ENCODE data around the gene ST8SIA6. TPM values are rescaled to one million over a fixed set of nuclear protein-coding genes. Genes with fewer than 3 reads are reported as not detected.

ST8SIA6 gene
- total RNA-seq, 2 donors from 2014 or later: 0.30 TPM; not detected in 1

- H3K27me3 Mint-ChIP-seq (ENCODE audit: low read depth): peaks cover 15% of the 10 kb centered on the region
Observed at GRCh38 chr10:17474595-17475323, 20.4 kb upstream of the ST8SIA6 start.

DNA sequence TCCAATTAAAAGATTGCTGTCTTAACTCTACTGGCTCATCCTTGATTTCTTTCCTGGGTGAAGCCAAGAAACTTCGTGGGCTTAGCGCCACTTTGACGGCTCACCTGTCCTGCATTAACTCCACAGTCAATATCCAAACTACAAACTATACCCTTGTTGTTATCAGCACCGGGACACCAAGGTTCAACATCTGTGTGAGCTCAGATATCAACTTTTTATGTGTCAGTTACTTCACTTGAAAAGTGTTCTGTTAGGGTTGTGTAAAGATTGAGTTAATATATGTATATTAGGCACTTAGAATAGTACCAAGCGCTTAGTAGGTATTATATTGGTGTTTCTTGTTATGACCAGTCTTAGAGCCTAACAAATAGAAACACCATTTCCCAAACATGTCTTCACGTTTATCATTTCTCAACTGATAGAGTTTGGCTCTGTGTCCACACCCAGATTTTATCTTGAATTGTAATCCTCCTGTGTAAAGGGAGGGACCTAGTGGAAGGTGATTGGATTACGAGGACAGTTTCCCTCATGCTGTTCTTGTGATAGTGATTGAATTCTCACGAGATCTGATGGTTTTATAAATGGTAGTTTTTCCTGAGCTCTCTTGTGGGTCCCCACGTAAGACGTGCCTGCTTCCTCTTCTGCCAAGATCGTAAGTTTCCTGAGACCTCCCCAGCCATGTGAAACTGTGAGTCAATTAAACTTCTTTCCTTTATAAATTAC, 19.0 kb upstream of the ST8SIA6 start:
- Mint-ChIP-seq H3K27me3 (ENCODE audit: low read depth) (peaks cover 15% of the 10 kb centered on the region), H3K36me3 (ENCODE audit: insufficient read depth in 2 of 2) (peaks cover 0 to 2% of the 10 kb centered on the region in 2 donors), H3K4me1 (ENCODE audit: low read depth) (peaks cover 17% of the 10 kb centered on the region), H3K9me3 (peaks cover 0 to 1% of the 10 kb centered on the region in 2 donors), H3K27ac (no peak overlapping the region), H3K4me3 (no peak overlapping the region)
- no peak for DNase-seq
- ATAC-seq (replicated peaks in 1 of 2): no peak

More at GRCh38 chr10:17474595-17475323, 20.4 kb upstream of the ST8SIA6 start:
- H3K9me3 Mint-ChIP-seq: peaks cover 0 to 1% of the 10 kb centered on the region in 2 donors
- peaks cover 0 to 2% of the 10 kb centered on the region in 2 donors for H3K36me3 Mint-ChIP-seq (ENCODE audit: insufficient read depth in 2 of 2)
- H3K4me3 Mint-ChIP-seq: no peak overlapping the region
- peaks cover 20% of the 10 kb centered on the region for H3K4me1 Mint-ChIP-seq (ENCODE audit: low read depth)
- ATAC-seq (replicated peaks in 1 of 2) (no peak), DNase-seq (no peak)
- H3K27ac Mint-ChIP-seq: no peak overlapping the region

GRCh38 chr10:17472481-17473227, 18.3 kb upstream of the ST8SIA6 start:
- no peak for ATAC-seq (replicated peaks in 1 of 2)
- peaks cover 0 to 2% of the 10 kb centered on the region in 2 donors for H3K36me3 Mint-ChIP-seq (ENCODE audit: insufficient read depth in 2 of 2)
- peaks cover 0 to 1% of the 10 kb centered on the region in 2 donors for H3K9me3 Mint-ChIP-seq
- peaks cover 17% of the 10 kb centered on the region for H3K4me1 Mint-ChIP-seq (ENCODE audit: low read depth)
- no peak overlapping the region for H3K4me3 Mint-ChIP-seq
- H3K27ac Mint-ChIP-seq: no peak overlapping the region
- peaks cover 18% of the 10 kb centered on the region for H3K27me3 Mint-ChIP-seq (ENCODE audit: low read depth)
- DNase-seq: no peak

GRCh38 chr10:17470246-17470645, 15.9 kb upstream of the ST8SIA6 start:
- no peak for DNase-seq
- Mint-ChIP-seq H3K4me3 (no peak overlapping the region), H3K27ac (no peak overlapping the region), H3K36me3 (ENCODE audit: insufficient read depth in 2 of 2) (peaks cover 0 to 2% of the 10 kb centered on the region in 2 donors), H3K4me1 (ENCODE audit: low read depth) (peaks cover 12% of the 10 kb centered on the region), H3K9me3 (peaks cover 0 to 1% of the 10 kb centered on the region in 2 donors), H3K27me3 (ENCODE audit: low read depth) (peaks cover 22% of the 10 kb centered on the region)
- no peak for ATAC-seq (replicated peaks in 1 of 2)

- H3K27me3 Mint-ChIP-seq (ENCODE audit: low read depth): peaks cover 26% of the 10 kb centered on the region
- no peak overlapping the region for H3K27ac Mint-ChIP-seq
Observed at GRCh38 chr10:17465328-17466125, 11.1 kb upstream of the ST8SIA6 start.

DNA sequence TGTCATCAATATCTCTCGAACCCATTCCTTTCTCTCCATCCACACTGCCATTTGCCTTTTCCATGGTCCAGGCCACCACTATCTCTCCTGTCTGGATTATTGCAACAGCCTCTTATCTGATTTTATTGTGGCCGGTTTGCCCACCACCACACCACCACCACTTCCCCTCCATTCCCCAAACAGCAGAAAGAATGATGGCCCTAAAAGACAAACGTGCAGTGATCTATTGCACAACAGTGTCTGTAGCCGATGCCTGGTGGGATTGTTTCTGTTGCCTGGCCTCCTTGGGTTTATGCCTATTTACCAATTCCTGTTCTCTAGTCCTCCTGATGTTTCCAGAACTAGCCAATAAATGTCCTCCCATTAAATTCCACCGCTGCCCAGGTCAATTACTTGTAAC, 10.2 kb upstream of the ST8SIA6 start:
- DNase-seq (no peak), ATAC-seq (replicated peaks in 1 of 2) (no peak)
- no peaks in the 10 kb centered on the region for H3K4me1 Mint-ChIP-seq (ENCODE audit: low read depth)
- H3K36me3 Mint-ChIP-seq (ENCODE audit: insufficient read depth in 2 of 2): no peaks in the 10 kb centered on the region
- H3K4me3 Mint-ChIP-seq: no peak overlapping the region
- no peaks in the 10 kb centered on the region for H3K9me3 Mint-ChIP-seq
- peaks cover 26% of the 10 kb centered on the region for H3K27me3 Mint-ChIP-seq (ENCODE audit: low read depth)
- no peak overlapping the region for H3K27ac Mint-ChIP-seq

More at GRCh38 chr10:17465328-17466125, 11.1 kb upstream of the ST8SIA6 start:
- DNase-seq (no peak), ATAC-seq (replicated peaks in 1 of 2) (no peak)
- H3K9me3 Mint-ChIP-seq: no peaks in the 10 kb centered on the region
- H3K36me3 Mint-ChIP-seq (ENCODE audit: insufficient read depth in 2 of 2): peaks cover 0 to 2% of the 10 kb centered on the region in 2 donors
- H3K4me3 Mint-ChIP-seq: no peak overlapping the region
- no peaks in the 10 kb centered on the region for H3K4me1 Mint-ChIP-seq (ENCODE audit: low read depth)

- DNase-seq (no peak), ATAC-seq (replicated peaks in 1 of 2) (no peak)
- H3K9me3 Mint-ChIP-seq: no peaks in the 10 kb centered on the region
- H3K4me3 Mint-ChIP-seq: no peak overlapping the region
- H3K27ac Mint-ChIP-seq: no peak overlapping the region
- H3K4me1 Mint-ChIP-seq (ENCODE audit: low read depth): no peaks in the 10 kb centered on the region
- H3K27me3 Mint-ChIP-seq (ENCODE audit: low read depth): peaks cover 31% of the 10 kb centered on the region
- H3K36me3 Mint-ChIP-seq (ENCODE audit: insufficient read depth in 2 of 2): no peaks in the 10 kb centered on the region
Observed at GRCh38 chr10:17460756-17461155, 6.4 kb upstream of the ST8SIA6 start.

DNA sequence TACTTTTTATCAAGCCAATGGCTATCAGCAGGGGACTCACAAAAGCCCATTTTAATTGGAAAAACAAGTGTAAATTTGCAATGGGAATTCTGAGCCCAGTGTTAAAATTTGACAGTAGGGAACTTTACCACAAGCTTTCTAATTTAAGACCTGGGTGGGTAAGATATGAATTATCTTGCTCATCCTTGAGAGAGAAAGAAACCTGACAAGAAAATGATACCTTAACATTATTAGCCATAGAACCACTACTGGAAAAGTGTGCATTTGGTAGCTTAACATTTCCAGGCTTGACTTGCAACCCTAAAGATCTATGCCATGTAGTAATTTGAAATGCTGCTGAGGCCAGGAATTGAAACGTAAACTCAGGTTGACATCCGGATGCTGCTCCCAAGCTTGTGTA, 2.7 kb upstream of the ST8SIA6 start:
- peaks cover 5% of the 10 kb centered on the region for H3K4me1 Mint-ChIP-seq (ENCODE audit: low read depth)
- no peak overlapping the region for H3K27ac Mint-ChIP-seq
- ATAC-seq (replicated peaks in 1 of 2): no peak

DNA sequence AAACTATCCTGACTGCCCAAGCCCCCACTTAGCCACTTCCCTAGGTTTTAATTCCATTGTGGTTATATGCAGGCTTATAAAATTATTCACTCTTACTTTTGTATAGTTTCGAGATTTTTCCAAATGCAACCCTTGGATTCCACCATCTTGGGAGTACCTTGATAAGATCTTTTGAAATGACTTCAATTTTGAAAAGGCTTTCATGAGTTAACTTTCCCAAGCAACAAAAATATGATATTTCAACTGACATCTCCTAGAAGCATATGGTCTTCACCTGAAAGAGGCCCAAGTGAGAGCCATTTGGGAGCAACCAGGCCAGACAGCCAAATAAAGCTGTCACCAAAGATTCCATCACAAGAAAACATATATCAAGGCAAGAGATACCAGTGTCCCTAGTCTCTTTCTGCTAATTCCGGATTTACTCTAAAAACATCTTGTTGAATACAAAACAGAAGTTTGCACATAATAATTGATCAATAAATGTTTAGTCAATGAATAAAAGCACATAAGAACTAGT, 1.7 kb upstream of the ST8SIA6 start:
- DNase-seq (no peak), ATAC-seq (replicated peaks in 1 of 2) (no peak)
- H3K27ac Mint-ChIP-seq: no peak overlapping the region
- peaks cover 39% of the 10 kb centered on the region for H3K27me3 Mint-ChIP-seq (ENCODE audit: low read depth)
- no peaks in the 10 kb centered on the region for H3K36me3 Mint-ChIP-seq (ENCODE audit: insufficient read depth in 2 of 2)
- peaks cover 5% of the 10 kb centered on the region for H3K4me1 Mint-ChIP-seq (ENCODE audit: low read depth)
- H3K4me3 Mint-ChIP-seq: no peak overlapping the region
- no peaks in the 10 kb centered on the region for H3K9me3 Mint-ChIP-seq

More for the DNA sequence above, 2.7 kb upstream of the ST8SIA6 start:
- Mint-ChIP-seq H3K9me3 (no peaks in the 10 kb centered on the region), H3K36me3 (ENCODE audit: insufficient read depth in 2 of 2) (no peaks in the 10 kb centered on the region), H3K4me3 (no peak overlapping the region), H3K27me3 (ENCODE audit: low read depth) (peaks cover 29% of the 10 kb centered on the region)
- DNase-seq: no peak

GRCh38 chr10:17455015-17455520, 673 bp upstream of the ST8SIA6 start:
- Mint-ChIP-seq H3K27ac (no peak overlapping the region), H3K36me3 (ENCODE audit: insufficient read depth in 2 of 2) (no peaks in the 10 kb centered on the region), H3K9me3 (no peaks in the 10 kb centered on the region), H3K4me1 (ENCODE audit: low read depth) (peaks cover 5% of the 10 kb centered on the region), H3K27me3 (ENCODE audit: low read depth) (peaks cover 44% of the 10 kb centered on the region), H3K4me3 (peak overlapping the region; percentile 82 to 90)
- ATAC-seq (replicated peaks in 1 of 2) (no peak), DNase-seq (no peak)

- Mint-ChIP-seq H3K9me3 (peaks cover 0 to 1% of the 10 kb centered on the region in 2 donors), H3K27me3 (ENCODE audit: low read depth) (peaks cover 51% of the 10 kb centered on the region), H3K4me3 (peak overlapping the region; percentile 86 to 90), H3K4me1 (ENCODE audit: low read depth) (peaks cover 5% of the 10 kb centered on the region), H3K27ac (no peak overlapping the region), H3K36me3 (ENCODE audit: insufficient read depth in 2 of 2) (peaks cover 2 to 7% of the 10 kb centered on the region in 2 donors)
- DNase-seq (peak; percentile 45 to 53), ATAC-seq (replicated peaks in 1 of 2) (peak; percentile 78)
Observed at GRCh38 chr10:17453373-17454091, 863 bp downstream of the ST8SIA6 start.

GRCh38 chr10:17453035-17453372, 1.4 kb downstream of the ST8SIA6 start:
- Mint-ChIP-seq H3K36me3 (ENCODE audit: insufficient read depth in 2 of 2) (peaks cover 2 to 7% of the 10 kb centered on the region in 2 donors), H3K9me3 (peaks cover 1 to 2% of the 10 kb centered on the region in 2 donors), H3K4me1 (ENCODE audit: low read depth) (peaks cover 5% of the 10 kb centered on the region), H3K4me3 (peak overlapping the region; percentile 86 to 90), H3K27me3 (ENCODE audit: low read depth) (peaks cover 47% of the 10 kb centered on the region), H3K27ac (peak overlapping the region; percentile 26)
- DNase-seq: no peak
- no peak for ATAC-seq (replicated peaks in 1 of 2)
